GM18867 (cell line): ENCODE results near the gene SMARCAD1.

ENCODE experiments used
- ATAC-seq: cut with Tn5 transposase; IDR thresholded peaks from one replicate; pipeline ENCODE4 v1.9.1; 2021; ENCODE audit warnings: mild to moderate bottlenecking, moderate library complexity; ENCODE audit not compliant: unreplicated experiment

Gene SMARCAD1

DNA sequence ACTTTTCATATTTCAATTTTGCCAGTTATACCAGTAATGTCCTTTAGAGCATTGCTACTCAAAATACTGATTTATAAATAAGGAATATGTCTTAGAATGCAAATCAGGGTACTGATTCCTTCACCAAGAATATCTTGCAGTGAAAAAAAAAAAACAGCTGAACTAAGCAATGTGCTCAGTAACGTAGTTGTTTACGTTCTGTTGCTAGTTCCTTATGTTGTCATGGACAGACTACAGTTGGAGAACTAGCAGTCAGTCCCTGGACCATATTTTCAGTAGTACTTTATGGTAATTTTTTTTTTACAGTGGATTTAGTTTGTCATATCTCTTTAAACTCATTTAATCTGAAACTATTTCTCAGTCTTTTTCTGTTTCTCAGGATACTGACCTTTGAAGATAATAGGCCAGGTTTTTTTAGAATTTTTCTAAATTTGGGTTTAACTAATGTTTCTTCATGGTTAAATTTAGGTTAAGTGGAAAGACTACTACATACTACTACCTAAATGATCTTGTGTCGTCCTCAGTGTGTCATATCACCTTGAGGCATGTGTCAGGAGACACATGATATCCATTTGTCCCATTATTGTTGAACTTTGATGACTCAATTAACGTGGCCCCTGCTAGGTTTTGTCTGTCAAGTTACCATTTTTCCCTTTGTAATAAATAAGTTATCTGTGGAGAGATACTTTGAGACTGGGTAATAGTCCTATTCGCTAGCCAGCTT is 21.0 kb downstream of the SMARCAD1 start:
- no peak for ATAC-seq

GRCh38 chr4:94232519-94232918 is 24.9 kb downstream of the SMARCAD1 start:
- no peak for ATAC-seq

DNA sequence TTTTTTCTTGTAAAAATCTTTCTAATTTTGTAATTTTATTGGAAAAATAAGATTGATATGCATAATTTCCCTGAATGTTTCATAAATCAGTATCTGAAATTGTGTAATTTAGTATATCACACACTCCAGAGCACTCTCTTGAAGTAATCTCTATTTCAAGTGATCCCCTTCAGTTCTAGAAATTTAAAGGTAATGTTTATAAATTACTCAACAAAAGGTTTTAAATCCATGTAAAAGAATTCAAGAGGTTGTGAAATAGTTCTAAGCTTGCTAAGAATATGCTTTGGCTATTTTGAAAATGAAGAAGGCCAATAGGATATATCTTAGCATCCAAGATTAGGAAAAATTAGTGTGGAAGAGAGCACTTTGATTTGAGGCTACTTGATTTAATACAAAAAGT is 28.2 kb downstream of the SMARCAD1 start:
- no peak for ATAC-seq

DNA sequence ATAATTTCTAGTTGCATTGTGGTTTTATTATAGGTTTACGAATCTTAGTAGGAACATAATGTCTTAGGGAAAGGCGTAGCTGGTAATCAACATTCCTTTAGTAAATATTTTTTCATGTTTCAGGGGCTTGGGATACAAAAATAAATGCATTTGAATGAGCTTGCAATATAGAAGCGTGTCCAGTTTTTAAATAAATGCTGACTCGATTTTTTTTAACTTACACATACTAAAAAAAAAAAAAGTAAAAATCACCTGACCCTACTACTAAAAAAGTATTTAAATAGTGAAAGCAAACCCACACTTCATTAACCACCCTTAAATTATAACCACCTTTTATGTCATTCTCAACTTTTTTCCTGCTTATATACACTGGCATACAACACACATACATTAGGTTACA is 29.6 kb downstream of the SMARCAD1 start:
- no peak for ATAC-seq

DNA sequence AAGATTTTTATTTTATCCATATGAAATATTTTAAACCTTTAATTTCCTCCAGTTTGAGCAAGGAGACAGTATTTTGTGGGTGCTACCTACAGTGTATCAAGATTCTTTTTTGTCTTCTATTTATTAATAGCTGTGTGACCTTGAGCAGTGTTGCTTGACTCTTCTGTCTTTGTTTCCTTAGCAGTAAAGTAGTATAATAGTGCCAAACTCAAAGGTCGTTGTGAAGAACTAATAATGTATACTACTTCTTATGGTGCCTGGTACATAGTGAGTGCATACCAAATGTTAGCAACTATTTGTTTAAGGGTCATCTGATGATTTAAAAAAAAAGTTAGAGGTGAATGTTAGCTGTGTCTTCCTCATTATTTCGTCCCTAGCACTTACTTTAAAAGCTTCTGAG is 30.5 kb downstream of the SMARCAD1 start:
- no peak for ATAC-seq

DNA sequence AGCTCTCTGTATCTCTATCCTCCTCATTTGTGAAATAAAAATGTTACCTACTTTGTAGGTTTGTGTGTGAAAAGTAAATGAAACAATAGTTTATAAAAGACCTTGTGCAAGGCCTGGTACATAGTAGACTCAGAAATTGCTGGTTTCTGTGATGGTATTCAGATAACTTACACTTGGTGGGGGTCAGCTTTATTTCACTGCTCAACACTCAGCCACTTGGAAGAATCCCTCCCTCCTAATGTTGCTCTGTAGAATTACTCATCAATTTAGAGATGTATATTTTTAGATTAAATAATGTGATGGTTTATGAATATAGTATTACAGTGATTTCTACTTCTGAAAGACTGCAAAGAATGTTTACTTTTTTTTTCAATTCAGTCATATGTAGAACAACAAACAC is 32.7 kb downstream of the SMARCAD1 start:
- ATAC-seq, result no peak

- peak; percentile 51 for ATAC-seq
These were observed 36.6 kb downstream of the SMARCAD1 start for GRCh38 chr4:94244087-94244828.

- ATAC-seq, result no peak
These were observed 37.1 kb downstream of the SMARCAD1 start for GRCh38 chr4:94244829-94245185.

GRCh38 chr4:94251094-94251493 is 43.4 kb downstream of the SMARCAD1 start:
- ATAC-seq, result no peak

GRCh38 chr4:94253036-94253435 is 45.4 kb downstream of the SMARCAD1 start:
- no peak for ATAC-seq

DNA sequence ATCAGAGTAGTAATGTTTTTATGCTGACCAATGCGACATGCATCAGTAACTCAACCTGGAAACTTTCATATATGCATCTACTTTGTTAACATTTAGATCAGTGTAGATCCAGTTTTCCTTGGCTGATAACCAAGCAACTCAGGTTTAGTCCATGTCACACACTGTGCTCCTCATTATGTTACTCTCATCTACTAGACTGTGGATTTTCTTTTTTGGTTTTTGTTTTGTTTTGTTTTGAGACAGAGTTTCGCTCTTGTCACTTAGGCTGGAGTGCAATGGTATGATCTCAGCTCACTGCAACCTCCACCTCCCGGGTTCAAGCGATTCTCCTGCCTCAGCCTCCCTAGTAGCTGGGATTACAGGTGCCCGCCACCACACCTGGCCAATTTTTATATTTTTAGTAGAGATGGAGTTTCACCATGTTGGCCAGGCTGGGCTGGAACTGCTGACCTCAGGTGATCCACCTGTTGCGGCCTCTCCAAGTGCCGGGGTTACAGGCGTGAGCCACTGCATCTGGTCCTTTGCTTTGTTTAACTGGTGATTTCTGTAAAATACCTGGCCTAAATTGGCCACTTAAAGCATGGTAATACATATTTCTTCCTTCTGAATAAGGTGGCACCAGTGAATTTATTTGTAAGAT is 48.6 kb downstream of the SMARCAD1 start:
- ATAC-seq, result no peak

DNA sequence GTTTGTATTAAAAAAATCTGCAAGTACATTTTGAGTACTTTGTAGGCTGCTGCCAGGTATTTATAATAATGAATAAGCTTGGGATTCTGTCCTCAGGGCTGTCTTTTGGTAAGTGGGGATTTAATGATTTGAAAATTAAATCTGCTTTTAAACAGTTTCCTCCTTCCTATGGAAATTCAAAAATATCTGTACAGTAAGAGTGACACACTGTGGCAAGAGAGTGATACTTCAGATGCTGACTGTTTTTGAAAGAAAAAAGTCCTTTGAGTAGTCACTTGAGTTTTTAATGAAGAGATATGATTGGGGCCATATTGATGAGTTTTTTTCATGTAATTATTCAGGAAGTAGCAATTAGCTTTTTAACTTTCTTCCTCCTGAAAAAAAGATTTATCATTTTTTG is 49.2 kb downstream of the SMARCAD1 start:
- ATAC-seq, result no peak

- ATAC-seq, result no peak
These were observed 54.7 kb downstream of the SMARCAD1 start for GRCh38 chr4:94262163-94263016.

- ATAC-seq, result no peak
These were observed 59.4 kb downstream of the SMARCAD1 start for GRCh38 chr4:94267037-94267436.

- ATAC-seq, result no peak
These were observed 63.6 kb downstream of the SMARCAD1 start for GRCh38 chr4:94271248-94271647.

- no peak for ATAC-seq
These were observed 67.2 kb downstream of the SMARCAD1 start for GRCh38 chr4:94274912-94275311.

- no peak for ATAC-seq
These were observed 68.5 kb downstream of the SMARCAD1 start for GRCh38 chr4:94276204-94276603.

GRCh38 chr4:94277534-94277933 is 69.9 kb downstream of the SMARCAD1 start:
- ATAC-seq, result no peak

DNA sequence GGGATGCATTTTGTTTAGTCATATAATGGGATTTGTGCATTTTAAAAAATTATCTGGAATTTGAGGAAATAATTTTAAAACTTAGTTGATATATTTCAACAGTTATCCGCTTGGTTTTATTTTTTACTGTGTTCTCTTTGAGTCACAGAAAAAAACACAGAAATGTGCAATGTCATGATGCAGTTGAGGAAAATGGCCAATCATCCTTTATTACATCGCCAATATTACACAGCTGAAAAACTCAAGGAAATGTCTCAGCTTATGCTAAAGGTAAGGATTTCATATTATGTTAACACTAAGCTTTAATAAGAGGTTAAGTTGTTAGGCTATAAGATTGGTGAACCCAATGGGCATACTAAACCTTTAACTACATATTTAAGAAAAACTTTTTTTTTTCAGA is 71.1 kb downstream of the SMARCAD1 start:
- ATAC-seq, result no peak

GRCh38 chr4:94284889-94285288 is 77.2 kb downstream of the SMARCAD1 start:
- no peak for ATAC-seq

DNA sequence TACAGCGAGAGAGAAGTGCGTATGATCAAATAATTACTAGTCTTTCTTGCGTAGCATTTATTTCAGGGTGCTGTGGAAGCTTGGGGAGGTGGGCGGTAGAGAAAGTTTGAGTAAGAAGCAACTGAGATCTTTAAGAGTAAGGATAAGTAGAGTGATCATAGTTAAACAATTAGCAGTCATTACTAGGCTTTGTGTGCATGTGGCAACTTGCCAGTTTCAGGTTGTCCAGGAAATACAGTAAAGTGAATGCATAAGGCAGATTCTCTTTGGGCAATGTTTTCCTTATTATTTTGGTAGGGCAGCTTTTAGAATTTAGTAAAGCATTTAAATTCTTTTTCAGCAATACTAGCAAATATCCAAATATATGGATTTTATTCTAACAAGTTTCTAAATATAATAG is 78.0 kb downstream of the SMARCAD1 start:
- ATAC-seq, result no peak
